GM10266 (cell line): ENCODE results near the gene TBX6.
A peak's percentile ranks its signal among the peaks of the same experiment; 100 is the strongest.

ENCODE experiments used
- DNase-seq: peaks from one replicate; pipeline ENCODE4 v3.0.0; 2012; ENCODE audit errors: extremely low spot score
- TF ChIP-seq, protein P1 (sequence below): IDR thresholded peaks from 2 replicates; pipeline ENCODE4 v1.5.1; 2012; ENCODE audit warnings: mild to moderate bottlenecking, low read depth; ENCODE audit not compliant: control insufficient read depth, insufficient read depth; ENCODE audit errors: missing control alignments

The TBX6 gene

GRCh38 chr16:30096105-30096861 lies 4.6 kb upstream of the TBX6 start, which contains the start of gene YPEL3:
YPEL3 (minus strand) TSS chr16:30096213; CDS start chr16:30095482, 731 bp downstream.
- TF ChIP-seq, protein P1, sequence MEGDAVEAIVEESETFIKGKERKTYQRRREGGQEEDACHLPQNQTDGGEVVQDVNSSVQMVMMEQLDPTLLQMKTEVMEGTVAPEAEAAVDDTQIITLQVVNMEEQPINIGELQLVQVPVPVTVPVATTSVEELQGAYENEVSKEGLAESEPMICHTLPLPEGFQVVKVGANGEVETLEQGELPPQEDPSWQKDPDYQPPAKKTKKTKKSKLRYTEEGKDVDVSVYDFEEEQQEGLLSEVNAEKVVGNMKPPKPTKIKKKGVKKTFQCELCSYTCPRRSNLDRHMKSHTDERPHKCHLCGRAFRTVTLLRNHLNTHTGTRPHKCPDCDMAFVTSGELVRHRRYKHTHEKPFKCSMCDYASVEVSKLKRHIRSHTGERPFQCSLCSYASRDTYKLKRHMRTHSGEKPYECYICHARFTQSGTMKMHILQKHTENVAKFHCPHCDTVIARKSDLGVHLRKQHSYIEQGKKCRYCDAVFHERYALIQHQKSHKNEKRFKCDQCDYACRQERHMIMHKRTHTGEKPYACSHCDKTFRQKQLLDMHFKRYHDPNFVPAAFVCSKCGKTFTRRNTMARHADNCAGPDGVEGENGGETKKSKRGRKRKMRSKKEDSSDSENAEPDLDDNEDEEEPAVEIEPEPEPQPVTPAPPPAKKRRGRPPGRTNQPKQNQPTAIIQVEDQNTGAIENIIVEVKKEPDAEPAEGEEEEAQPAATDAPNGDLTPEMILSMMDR: no peak
- peak; percentile 99 for DNase-seq

- TF ChIP-seq, protein P1: no peak
- peak; percentile 55 for DNase-seq
Measured at GRCh38 chr16:30095166-30096078, 3.7 kb upstream of the TBX6 start.

DNA sequence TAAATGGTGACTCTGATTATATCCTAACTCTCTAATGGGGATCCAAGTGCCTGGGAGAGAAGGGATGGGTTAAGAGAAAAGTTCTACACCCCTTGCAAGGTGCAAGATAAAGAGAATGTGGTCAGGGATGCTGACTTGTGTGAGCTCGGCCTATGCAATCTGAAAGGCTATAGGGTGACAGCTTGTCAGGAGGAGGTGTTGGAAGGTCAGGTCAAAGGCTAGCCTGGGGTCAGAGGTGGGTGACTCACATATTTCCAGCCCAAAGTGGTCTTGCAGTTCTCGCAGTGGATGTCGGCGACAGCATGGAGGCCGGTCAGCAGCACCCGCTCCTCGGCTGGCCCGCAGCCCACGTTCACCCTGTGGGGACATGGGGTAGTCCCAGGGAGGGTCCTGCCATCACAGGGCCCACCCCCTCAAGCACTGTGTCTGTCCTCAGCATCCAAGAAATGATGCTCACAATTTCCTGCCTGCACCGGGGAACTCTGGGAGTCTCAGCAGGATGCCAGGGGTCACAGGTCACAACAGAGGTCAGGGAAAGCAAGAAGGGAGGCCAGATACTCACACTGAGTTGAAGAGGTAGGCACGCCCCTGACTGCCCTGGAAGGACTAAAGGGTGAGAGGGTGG lies 2.9 kb upstream of the TBX6 start:
- no peak for DNase-seq
- TF ChIP-seq, protein P1: no peak

GRCh38 chr16:30092373-30093010 lies 768 bp upstream of the TBX6 start:
- peak; percentile 97 for DNase-seq
- TF ChIP-seq, protein P1: peak; percentile 89

DNA sequence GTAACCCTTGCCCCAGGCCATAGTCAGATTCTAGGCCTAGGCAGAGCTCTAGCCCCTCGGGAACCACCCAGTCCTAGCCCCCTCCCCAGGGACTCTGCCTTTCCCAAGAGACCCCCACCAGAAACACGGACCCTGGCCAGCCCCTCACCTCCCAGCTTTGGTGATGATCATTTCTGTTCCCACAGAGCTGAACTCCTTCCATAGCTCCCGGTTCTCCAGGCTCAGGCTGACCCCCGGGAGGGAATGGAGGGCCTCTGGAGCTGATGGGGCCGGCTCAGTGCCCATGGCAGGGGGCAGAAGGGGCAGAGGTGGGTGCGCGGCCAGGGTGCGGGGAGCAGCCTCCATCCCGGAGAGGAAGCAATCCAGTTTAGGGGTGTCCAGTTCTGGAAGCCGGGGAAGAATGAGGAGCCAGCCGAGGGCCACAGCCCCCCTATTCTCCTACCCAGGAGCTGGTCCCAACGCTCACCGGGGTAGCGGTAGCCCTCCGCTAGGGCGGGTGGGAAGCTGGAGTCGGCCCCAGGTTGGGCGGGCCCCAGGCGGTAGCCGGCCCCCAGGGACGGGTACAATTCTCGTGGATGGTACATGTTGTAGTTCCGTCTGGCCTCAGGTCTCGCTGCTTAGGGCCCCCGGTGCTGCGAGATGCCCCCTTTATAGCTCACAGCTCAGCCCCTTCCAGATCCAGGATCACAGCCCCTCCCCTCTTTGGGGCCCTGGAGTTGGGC lies 953 bp downstream of the TBX6 start:
- DNase-seq: no peak
- TF ChIP-seq, protein P1: no peak

GRCh38 chr16:30088832-30089624 lies 2.7 kb downstream of the TBX6 start:
- no peak for DNase-seq
- TF ChIP-seq, protein P1: no peak
